VCaP (cell line): ENCODE results near the gene NCOA6.
A peak's percentile ranks its signal among the peaks of the same experiment; 100 is the strongest.

ENCODE experiments used
- H3K27ac ChIP-seq: fragments of 450-650 bp; 2 replicates; pipeline ENCODE4 v1.5.1; 2017
- TF ChIP-seq, protein P1 (sequence below): fragments of 450-650 bp; conservative IDR thresholded peaks from 2 replicates; pipeline ENCODE4 v1.5.1; 2017; ENCODE audit warnings: mild to moderate bottlenecking, moderate library complexity

NCOA6 gene

DNA sequence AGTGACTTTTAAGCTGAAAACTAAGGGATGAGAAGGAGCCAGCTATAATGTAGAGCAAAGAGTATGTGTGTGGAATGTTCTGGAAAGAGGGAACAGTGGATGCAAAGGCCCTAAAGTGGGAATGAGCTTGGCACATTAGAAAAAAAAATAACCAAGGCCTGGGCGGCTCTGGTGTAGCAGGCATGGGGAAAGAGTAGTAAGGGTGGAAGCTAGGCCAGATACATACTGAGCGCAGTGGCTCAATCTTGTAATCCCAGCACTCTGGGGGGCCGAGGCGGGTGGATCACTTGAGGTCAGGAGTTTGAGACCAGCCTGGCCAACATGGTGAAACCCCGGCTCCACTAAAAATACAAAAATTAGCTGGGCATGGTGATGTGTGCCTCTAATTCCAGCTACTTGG is 38.8 kb upstream of the NCOA6 start:
- no peak overlapping the region for H3K27ac ChIP-seq
- TF ChIP-seq, protein P1, sequence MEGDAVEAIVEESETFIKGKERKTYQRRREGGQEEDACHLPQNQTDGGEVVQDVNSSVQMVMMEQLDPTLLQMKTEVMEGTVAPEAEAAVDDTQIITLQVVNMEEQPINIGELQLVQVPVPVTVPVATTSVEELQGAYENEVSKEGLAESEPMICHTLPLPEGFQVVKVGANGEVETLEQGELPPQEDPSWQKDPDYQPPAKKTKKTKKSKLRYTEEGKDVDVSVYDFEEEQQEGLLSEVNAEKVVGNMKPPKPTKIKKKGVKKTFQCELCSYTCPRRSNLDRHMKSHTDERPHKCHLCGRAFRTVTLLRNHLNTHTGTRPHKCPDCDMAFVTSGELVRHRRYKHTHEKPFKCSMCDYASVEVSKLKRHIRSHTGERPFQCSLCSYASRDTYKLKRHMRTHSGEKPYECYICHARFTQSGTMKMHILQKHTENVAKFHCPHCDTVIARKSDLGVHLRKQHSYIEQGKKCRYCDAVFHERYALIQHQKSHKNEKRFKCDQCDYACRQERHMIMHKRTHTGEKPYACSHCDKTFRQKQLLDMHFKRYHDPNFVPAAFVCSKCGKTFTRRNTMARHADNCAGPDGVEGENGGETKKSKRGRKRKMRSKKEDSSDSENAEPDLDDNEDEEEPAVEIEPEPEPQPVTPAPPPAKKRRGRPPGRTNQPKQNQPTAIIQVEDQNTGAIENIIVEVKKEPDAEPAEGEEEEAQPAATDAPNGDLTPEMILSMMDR = no peak

DNA sequence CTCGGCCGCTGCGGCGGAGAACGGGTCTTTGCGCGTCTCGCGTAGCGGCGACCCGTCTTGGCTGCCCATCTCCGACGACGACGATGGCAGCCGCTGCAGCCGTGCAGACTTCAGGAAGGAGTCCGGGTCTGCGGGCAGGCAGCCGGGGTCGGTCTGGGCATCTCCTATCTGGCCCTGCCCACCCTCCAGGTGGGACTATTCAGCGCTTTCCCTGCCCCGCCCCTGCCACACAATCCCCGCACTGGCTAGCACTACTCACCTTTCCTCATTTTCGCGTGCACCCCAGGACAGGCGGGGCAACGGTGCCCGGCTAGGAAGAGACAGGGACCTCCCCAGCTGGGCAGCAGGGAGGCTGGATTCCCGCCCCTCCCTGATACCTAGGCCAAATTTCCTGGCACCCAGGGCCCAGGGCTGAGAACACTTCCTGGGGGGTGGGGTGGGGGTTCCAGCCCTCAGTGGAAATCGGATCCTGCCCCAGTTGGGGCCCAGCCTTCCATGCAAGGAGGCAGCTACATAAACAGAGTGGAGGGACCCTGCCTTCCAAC is 38.0 kb upstream of the NCOA6 start:
- no peak overlapping the region for H3K27ac ChIP-seq
- TF ChIP-seq, protein P1 = no peak

DNA sequence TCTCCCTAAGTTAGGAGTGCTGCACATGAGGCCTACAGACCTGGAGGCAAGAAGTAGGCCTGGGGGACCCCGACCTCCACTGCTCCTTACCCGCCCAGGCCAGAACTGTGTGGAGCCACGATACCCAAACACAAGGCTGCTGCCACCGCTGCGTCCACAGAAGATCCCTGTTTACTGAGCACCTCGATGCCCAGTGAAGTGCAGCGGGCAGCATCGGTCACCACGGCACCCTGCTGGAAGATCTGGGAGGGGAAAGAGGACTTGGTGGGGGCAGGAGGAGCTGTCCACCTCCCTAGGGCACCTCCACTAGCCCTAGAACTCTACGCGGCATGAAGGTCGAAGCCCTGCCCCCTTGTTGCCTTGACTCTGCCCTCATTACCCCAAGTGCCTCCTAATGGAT is 37.3 kb upstream of the NCOA6 start:
- H3K27ac ChIP-seq = peak overlapping the region; percentile 51; the same call in 1 of the 2 replicates
- TF ChIP-seq, protein P1 = no peak

DNA sequence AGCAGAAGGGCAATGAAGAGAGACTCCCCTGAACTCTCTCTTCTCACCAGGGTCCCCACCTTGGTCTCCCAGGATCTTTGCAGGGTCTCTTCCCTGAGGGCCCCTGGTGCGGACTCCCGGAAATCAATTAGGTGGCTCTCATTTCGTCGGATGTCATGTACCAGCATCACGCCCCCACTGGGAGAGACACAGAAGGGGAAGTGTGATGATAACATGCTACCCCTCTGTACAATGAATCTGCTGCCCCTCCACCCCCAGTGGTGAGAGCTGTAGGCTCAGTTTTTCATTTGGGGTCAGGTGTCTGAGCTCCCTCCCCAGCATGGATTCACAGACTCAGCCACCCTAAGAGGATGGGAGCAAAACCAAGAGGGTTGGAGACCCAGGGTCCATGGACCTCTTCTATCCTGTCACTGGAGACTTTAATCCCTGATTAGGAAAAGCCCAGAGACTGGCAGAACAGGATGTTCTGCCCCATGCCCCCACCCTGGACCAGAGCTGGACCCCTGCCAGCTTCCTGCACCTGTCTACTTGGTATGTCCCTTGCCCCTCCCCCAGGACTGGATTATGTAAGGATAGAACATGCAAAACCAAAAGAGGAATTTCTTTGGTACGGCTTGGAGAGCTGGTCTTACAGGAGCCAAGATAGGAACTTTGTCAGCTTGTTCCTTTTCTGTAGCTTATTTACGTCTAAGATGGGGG is 36.1 kb upstream of the NCOA6 start:
- TF ChIP-seq, protein P1 = no peak
- H3K27ac ChIP-seq = peak overlapping the region; percentile 51

DNA sequence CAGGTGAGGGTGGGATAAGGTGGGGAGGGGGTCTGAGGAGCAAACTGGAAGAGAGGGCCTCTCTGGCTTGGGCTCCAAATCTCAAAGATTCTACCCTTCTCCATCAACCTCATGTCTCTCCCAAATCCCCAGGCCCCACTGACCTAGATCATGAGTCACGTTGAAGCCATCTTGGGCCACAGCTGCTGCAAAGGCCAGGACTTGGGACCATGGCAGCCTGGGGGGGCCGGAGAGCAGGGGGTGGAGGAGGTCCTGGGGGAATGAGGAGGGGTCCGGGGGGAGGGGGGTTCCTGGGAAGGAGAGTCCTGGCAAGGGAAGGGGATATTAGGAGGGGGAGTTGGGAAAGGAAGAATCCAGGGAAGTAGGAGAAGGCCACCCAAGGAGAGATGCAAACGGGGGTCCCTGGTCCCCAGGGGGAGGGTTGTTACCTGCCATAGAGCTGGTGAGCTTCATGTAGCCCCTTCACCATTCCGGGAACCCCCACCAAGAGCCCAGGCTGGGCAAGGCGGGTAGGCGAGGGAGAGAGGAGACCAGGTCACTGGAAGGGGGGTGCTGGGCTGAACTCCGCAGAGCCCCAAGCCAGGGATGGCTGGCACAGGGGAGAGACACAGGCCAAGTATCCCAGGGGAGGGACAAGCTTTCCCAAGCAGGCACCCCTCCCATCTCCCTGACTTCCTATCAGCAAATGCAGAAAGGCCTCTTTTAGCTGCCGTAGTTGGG is 34.5 kb upstream of the NCOA6 start:
- TF ChIP-seq, protein P1 = no peak
- H3K27ac ChIP-seq = no peak overlapping the region

DNA sequence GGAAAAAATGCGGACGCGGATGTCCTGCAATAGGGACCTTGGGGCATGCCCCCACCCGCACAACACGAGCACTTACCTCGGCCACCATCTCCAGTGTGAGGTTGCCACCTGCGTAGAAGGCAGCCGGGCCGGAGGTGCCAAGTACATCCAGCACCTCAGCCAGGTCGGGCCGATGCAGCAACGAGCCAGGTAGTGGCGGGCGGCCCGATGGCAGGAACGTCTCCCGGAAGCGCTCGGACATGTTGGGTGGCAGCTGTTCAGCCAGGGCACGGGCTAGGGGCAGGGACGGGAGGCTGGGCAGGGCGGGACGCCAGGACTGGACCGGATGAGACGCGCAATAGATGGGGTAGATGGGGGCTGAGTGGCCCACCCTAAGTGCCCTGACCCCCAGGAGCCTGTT is 33.9 kb upstream of the NCOA6 start:
- no peak overlapping the region for H3K27ac ChIP-seq
- TF ChIP-seq, protein P1 = no peak

DNA sequence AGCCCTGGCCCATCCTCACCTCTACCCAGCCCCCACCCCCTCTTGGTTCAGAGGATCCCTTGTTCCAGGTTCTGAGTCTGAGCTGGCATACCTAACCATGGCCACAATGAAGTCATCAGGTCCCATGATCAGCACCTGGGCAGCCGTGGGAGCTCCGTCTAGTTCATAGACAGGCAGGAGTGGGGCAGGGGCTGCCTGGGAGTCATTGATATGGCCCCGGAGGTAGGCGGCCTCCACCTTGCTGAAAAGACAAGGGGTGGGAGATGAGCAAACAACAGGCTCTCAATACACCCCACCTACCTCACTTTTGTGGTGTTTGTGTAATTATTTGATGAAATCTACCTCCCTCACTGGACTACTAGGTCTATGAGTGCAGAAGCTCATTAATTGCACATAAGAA is 26.8 kb upstream of the NCOA6 start:
- H3K27ac ChIP-seq = no peak overlapping the region
- TF ChIP-seq, protein P1 = no peak
